Hepatocyte (in vitro differentiated cells): ENCODE measurements around the gene DSCAML1. TPM values are rescaled to one million over a fixed set of nuclear protein-coding genes. Genes with fewer than 3 reads are reported as not detected.

Experiments used
- DNase-seq: peaks from one replicate; pipeline ENCODE4 v3.0.0-alpha.2; 2016; ENCODE audit warnings: low spot score
- H2AFZ ChIP-seq: fragments of 200-600 bp; sonication (generic); 2 replicates; pipeline ENCODE4 v1.6.0; 2016; ENCODE audit warnings: antibody characterized with exemption, mild to moderate bottlenecking
- H3K27ac ChIP-seq: fragments of 200-600 bp; sonication (generic); 2 replicates; pipeline ENCODE4 v1.5.1; 2016; ENCODE audit warnings: mild to moderate bottlenecking
- H3K27me3 ChIP-seq: fragments of 200-600 bp; sonication (generic); 2 replicates; pipeline ENCODE4 v1.6.1; 2016
- H3K36me3 ChIP-seq: fragments of 200-600 bp; sonication (generic); replicated peaks from 2 replicates; pipeline ENCODE4 v1.5.1; 2016; ENCODE audit warnings: low read depth; ENCODE audit not compliant: insufficient read depth
- H3K4me1 ChIP-seq: fragments of 200-600 bp; sonication (generic); 2 replicates; pipeline ENCODE4 v1.5.1; 2016; ENCODE audit warnings: mild to moderate bottlenecking, moderate library complexity; ENCODE audit not compliant: insufficient read depth
- H3K4me2 ChIP-seq: fragments of 200-600 bp; sonication (generic); 2 replicates; pipeline ENCODE4 v1.6.0; 2016
- H3K4me3 ChIP-seq: fragments of 200-600 bp; sonication (generic); 2 replicates; pipeline ENCODE4 v1.5.1; 2016; ENCODE audit warnings: mild to moderate bottlenecking
- H3K79me2 ChIP-seq: fragments of 200-600 bp; sonication (generic); 2 replicates; pipeline ENCODE4 v1.6.0; 2017; ENCODE audit warnings: mild to moderate bottlenecking
- H3K9me2 ChIP-seq: fragments of 200-600 bp; sonication (generic); replicated peaks from 2 replicates; pipeline ENCODE4 v1.6.0; 2017; ENCODE audit warnings: mild to moderate bottlenecking; ENCODE audit not compliant: insufficient read depth
- H3K9me3 ChIP-seq: fragments of 200-600 bp; sonication (generic); 2 replicates; pipeline ENCODE4 v1.5.1; 2016; ENCODE audit warnings: low read depth, mild to moderate bottlenecking
- H4K20me1 ChIP-seq: fragments of 200-600 bp; sonication (generic); 2 replicates; pipeline ENCODE4 v1.6.0; 2016; ENCODE audit warnings: mild to moderate bottlenecking; ENCODE audit not compliant: insufficient read depth, poor library complexity, severe bottlenecking
- CTCF ChIP-seq: fragments of 200-600 bp; sonication (generic); IDR thresholded peaks from 2 replicates; pipeline ENCODE4 v1.5.1; 2016; ENCODE audit warnings: antibody characterized with exemption, mild to moderate bottlenecking; ENCODE audit not compliant: poor library complexity
- EZH2 ChIP-seq: fragments of 200-600 bp; sonication (generic); IDR thresholded peaks from 2 replicates; pipeline ENCODE4 v1.6.1; 2016; ENCODE audit warnings: antibody characterized with exemption, mild to moderate bottlenecking, borderline replicate concordance
- EZH2phosphoT487 ChIP-seq: fragments of 200-600 bp; sonication (generic); IDR thresholded peaks from one replicate; pipeline ENCODE4 v1.6.1; 2018; ENCODE audit warnings: antibody characterized with exemption, mild to moderate bottlenecking, low read depth, moderate library complexity; ENCODE audit not compliant: unreplicated experiment, severe bottlenecking
- WGBS: methylation state at CpG from one replicate; pipeline ENCODE4 v1.1.6; 2016; ENCODE audit warnings: low lambda C conversion rate; ENCODE audit errors: missing lambda C conversion rate; 5-methylcytosine and 5-hydroxymethylcytosine counted together
- polyA plus RNA-seq: library from polyadenylated mRNA; unstranded; fragments of >200 nt; fragmentation: Nextera tagmentation; extraction: Ambion mirVana; gene quantifications from 2 replicates; pipeline ENCODE4 v1.2.1, GENCODE V29; 2016
- total RNA-seq: library from RNA; depleted of rRNA; stranded (reverse); fragments of >200 nt; gene quantifications from 2 replicates; pipeline ENCODE4 v1.2.3, GENCODE V29; 2014

DSCAML1 gene
- total and polyA plus RNA-seq, 2 experiments from 2014 or later: 0.46 to 2.6 TPM

DNA sequence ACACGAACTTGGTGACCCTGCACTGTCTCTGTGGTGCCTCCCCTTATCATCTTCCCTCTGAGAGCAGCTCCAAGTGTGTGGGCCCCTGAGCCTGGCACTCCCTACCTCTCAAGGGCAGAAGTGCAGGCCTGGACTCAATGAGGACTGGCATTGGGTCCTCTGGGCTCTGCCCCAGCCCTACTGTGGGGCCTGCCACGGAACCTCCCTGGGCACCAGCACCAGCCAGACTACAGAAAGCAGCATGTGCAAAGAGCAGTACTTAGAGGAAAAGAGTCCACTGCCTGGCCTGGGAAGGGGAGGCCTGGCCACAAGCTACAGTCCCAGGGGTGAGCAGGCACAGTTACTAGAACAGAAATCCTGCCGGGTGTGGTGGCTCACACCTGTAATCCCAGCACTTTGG lies 222.5 kb downstream of the DSCAML1 start:
- WGBS: 91% methylated on average over 3 of the region's 3 CpGs

GRCh38 chr11:117573326-117573725 lies 223.7 kb downstream of the DSCAML1 start:
- H3K4me1 ChIP-seq: no peaks in the 10 kb centered on the region
- H3K4me2 ChIP-seq: no peak overlapping the region
- no peak for DNase-seq
- H3K4me3 ChIP-seq: no peak overlapping the region
- no peaks in the 10 kb centered on the region for H3K9me3 ChIP-seq
- H3K79me2 ChIP-seq: no peaks in the 10 kb centered on the region
- no peaks in the 10 kb centered on the region for H3K36me3 ChIP-seq
- H3K9me2 ChIP-seq: no peaks in the 10 kb centered on the region
- WGBS: 85% methylated on average over 8 of the region's 8 CpGs
- no peak for TF ChIP-seq EZH2phosphoT487
- TF ChIP-seq CTCF: no peak
- no peak for TF ChIP-seq EZH2
- H3K27me3 ChIP-seq: no peaks in the 10 kb centered on the region
- no peak overlapping the region for H2AFZ ChIP-seq
- H3K27ac ChIP-seq: no peak overlapping the region
- no peaks in the 10 kb centered on the region for H4K20me1 ChIP-seq

More for the DNA sequence above, 222.5 kb downstream of the DSCAML1 start:
- H3K27ac ChIP-seq: no peak overlapping the region
- no peaks in the 10 kb centered on the region for H3K9me2 ChIP-seq
- no peaks in the 10 kb centered on the region for H3K9me3 ChIP-seq
- H3K36me3 ChIP-seq: no peaks in the 10 kb centered on the region
- H3K4me1 ChIP-seq: no peaks in the 10 kb centered on the region
- H3K4me2 ChIP-seq: no peak overlapping the region
- H2AFZ ChIP-seq: no peak overlapping the region
- no peak overlapping the region for H3K4me3 ChIP-seq
- no peak for DNase-seq
- H3K27me3 ChIP-seq: peaks cover 3% of the 10 kb centered on the region
- H4K20me1 ChIP-seq: no peaks in the 10 kb centered on the region
- no peaks in the 10 kb centered on the region for H3K79me2 ChIP-seq
- TF ChIP-seq CTCF (no peak), EZH2phosphoT487 (no peak), EZH2 (no peak)

GRCh38 chr11:117572671-117573070 lies 224.3 kb downstream of the DSCAML1 start:
- Histone ChIP-seq H3K4me1 (no peaks in the 10 kb centered on the region), H2AFZ (no peak overlapping the region), H3K27me3 (no peaks in the 10 kb centered on the region), H3K4me3 (no peak overlapping the region), H3K79me2 (no peaks in the 10 kb centered on the region), H3K4me2 (no peak overlapping the region), H3K9me2 (no peaks in the 10 kb centered on the region), H3K36me3 (no peaks in the 10 kb centered on the region), H4K20me1 (no peaks in the 10 kb centered on the region), H3K9me3 (no peaks in the 10 kb centered on the region), H3K27ac (no peak overlapping the region)
- DNase-seq: no peak
- no peak for TF ChIP-seq EZH2phosphoT487
- no peak for TF ChIP-seq EZH2
- TF ChIP-seq CTCF: no peak
- 60% methylated on average over 5 of the region's 5 CpGs for WGBS

GRCh38 chr11:117572129-117572528 lies 224.9 kb downstream of the DSCAML1 start:
- Histone ChIP-seq H3K9me3 (no peaks in the 10 kb centered on the region), H3K79me2 (no peaks in the 10 kb centered on the region)

More at GRCh38 chr11:117572129-117572528, 224.9 kb downstream of the DSCAML1 start:
- Histone ChIP-seq H3K27ac (no peak overlapping the region), H4K20me1 (no peaks in the 10 kb centered on the region), H3K4me2 (no peak overlapping the region), H3K27me3 (no peaks in the 10 kb centered on the region), H3K4me3 (no peak overlapping the region), H3K4me1 (no peaks in the 10 kb centered on the region), H3K9me2 (no peaks in the 10 kb centered on the region), H2AFZ (no peak overlapping the region), H3K36me3 (no peaks in the 10 kb centered on the region)
- 66% methylated on average over 5 of the region's 5 CpGs for WGBS
- TF ChIP-seq EZH2 (no peak), EZH2phosphoT487 (no peak), CTCF (no peak)
- DNase-seq: no peak
